Tibial nerve (tissue), 4 donors: ENCODE data around the gene ITM2C.

Experiments used
- CTCF ChIP-seq, 5 experiments: fragments of 200-600 bp in 3 of 5; fragments of 450-650 bp in 2 of 5; sonication (generic) in 3 of 5; IDR thresholded peaks; one replicate each; pipeline ENCODE4 v1.5.1; 2016 to 2019; ENCODE audit warnings: antibody characterized with exemption in 5 of 5, mild to moderate bottlenecking in 3 of 5, moderate library complexity in 2 of 5
- EP300 ChIP-seq, 2 donors: sonication (generic); formaldehyde crosslinking; IDR thresholded peaks; one replicate each; pipeline ENCODE4 v1.6.1; 2017; ENCODE audit warnings: antibody characterized with exemption in 2 of 2, mild to moderate bottlenecking in 1 of 2
- POLR2A ChIP-seq, 2 donors: fragments of 450-650 bp; IDR thresholded peaks; one replicate each; pipeline ENCODE4 v1.6.1; 2017; ENCODE audit warnings: antibody characterized with exemption in 2 of 2, mild to moderate bottlenecking in 2 of 2, moderate library complexity in 2 of 2

DNA sequence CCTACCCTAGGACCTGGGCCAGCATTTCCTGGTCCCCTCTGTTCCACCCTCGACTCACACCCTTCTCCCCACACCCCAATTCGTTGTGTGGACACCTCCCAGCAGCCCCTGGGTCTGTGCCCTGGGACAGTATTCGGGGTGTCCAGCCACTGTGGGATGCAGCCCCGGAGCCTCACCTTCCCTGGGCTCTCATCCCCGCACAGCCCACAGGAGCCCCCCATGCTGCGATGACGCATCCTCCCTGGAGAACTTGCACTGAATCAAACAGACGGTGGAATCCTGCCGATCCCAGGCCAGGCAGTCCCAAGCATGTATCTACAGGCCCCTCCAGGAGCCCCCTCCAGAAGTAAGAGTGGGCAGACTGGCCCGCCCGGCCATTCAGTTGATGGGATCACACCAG, 9.7 kb downstream of the ITM2C start:
- TF ChIP-seq EP300 (IDR thresholded peaks at IDR 0.05) = no peak
- TF ChIP-seq POLR2A (IDR thresholded peaks at IDR 0.05) = no peak
- TF ChIP-seq CTCF (IDR thresholded peaks at IDR 0.05) = no peak
